Daoy (cell line): ENCODE results near the gene HOXA5. TPM values are rescaled to one million over a fixed set of nuclear protein-coding genes. Genes with fewer than 3 reads are reported as not detected.

Experiments
- DNase-seq: peaks from one replicate; pipeline ENCODE4 v3.0.0-alpha.2; 2015; ENCODE audit warnings: low read depth
- total RNA-seq: library from RNA; depleted of rRNA; stranded (reverse); fragments of >200 nt; shearing (Covaris generic); gene quantifications from 2 replicates; pipeline ENCODE4 v1.2.3, GENCODE V29; 2014

The HOXA5 gene
- total RNA-seq, 1 experiment from 2014 or later, result 41.1 TPM

DNA sequence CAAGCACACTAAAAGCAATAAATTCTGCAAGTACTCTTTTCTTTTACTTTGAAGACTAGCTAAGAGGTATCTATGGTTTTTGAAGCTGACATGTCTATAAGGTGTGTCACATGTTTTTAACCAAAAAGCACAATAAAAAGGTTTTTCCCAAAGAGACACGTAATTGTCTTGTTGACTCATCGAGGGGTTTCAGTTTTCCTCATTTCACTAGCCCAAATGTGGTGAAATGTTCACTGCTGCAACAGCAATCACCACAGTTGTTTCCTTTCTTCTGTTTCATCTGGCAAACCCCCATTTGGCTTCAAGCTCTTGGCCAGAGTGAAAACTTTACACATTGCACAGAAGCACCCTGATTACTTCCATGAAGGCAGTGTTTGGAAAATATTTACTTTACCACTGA, 9.1 kb downstream of the HOXA5 start:
- DNase-seq, result peak; percentile 95

GRCh38 chr7:27133409-27134231, 9.9 kb downstream of the HOXA5 start:
- no peak for DNase-seq

GRCh38 chr7:27132978-27133377, 10.5 kb downstream of the HOXA5 start:
- DNase-seq, result no peak

- DNase-seq, result no peak
These were observed 11.3 kb downstream of the HOXA5 start for GRCh38 chr7:27132214-27132613.

GRCh38 chr7:27131390-27131819, 12.1 kb downstream of the HOXA5 start:
- no peak for DNase-seq

- DNase-seq, result peak; percentile 99
These were observed 12.7 kb downstream of the HOXA5 start, which contains the start of gene HOXA4 for GRCh38 chr7:27130540-27131389. HOXA4 (minus strand) TSS chr7:27130757; CDS start chr7:27130733, 24 bp downstream.

- peak; percentile 76 for DNase-seq
These were observed 13.5 kb downstream of the HOXA5 start for GRCh38 chr7:27129729-27130539.

GRCh38 chr7:27128776-27129728, 14.4 kb downstream of the HOXA5 start:
- DNase-seq, result no peak

- DNase-seq, result peak; percentile 61
These were observed 15.4 kb downstream of the HOXA5 start for GRCh38 chr7:27128034-27128433.

- DNase-seq, result no peak
These were observed 16.7 kb downstream of the HOXA5 start for GRCh38 chr7:27126596-27127327.

DNA sequence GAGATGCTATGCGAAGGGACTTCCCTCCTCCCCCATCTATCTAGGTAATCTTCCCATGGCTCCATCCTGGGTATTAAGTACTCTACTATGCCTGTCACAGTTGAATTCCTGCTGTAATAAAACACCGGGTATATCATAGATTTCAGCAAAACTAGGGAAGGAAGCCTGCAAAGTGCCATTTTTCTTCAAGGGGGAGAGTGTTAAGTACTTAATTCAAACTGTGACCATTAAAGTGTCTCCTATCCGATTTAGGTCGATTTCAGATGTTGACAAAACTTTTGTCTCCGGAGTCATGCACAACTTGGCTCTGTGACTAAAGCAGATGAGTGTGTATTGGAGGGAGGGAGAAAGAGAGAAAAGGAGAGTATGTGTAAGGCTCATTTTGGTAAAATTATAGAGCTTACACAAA, 17.5 kb downstream of the HOXA5 start:
- DNase-seq, result no peak

GRCh38 chr7:27124902-27125689, 18.4 kb downstream of the HOXA5 start:
- no peak for DNase-seq

- DNase-seq, result peak; percentile 96
These were observed 19.2 kb downstream of the HOXA5 start for GRCh38 chr7:27124096-27124901.

DNA sequence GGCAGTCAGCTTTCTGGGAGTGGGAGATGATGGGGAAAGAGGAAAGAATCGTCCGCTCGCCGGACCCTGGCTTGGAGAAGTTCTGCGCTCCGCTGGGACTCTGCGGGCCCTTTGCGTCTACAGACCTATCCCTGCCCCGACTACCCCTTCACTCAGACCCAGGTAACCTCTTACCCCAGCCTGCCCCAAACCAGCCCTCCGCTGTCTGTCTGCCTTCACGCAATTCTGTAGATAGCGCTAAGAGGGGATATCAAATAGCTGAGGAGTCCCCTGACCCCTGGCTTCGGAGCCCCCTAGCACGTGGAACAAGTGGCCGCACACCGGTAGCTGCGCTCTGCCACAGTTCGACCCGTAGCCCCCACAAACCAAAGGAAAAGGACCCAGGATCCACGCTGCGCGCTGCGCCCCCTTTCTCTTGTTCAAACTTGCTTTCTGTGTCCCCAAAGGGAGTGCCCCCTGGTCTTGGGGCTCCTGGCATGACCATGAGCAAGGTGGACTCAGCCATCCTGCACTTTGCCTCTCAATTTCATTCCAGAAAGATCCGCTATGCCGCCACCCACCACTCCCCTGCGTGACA, 19.9 kb downstream of the HOXA5 start:
- no peak for DNase-seq

DNA sequence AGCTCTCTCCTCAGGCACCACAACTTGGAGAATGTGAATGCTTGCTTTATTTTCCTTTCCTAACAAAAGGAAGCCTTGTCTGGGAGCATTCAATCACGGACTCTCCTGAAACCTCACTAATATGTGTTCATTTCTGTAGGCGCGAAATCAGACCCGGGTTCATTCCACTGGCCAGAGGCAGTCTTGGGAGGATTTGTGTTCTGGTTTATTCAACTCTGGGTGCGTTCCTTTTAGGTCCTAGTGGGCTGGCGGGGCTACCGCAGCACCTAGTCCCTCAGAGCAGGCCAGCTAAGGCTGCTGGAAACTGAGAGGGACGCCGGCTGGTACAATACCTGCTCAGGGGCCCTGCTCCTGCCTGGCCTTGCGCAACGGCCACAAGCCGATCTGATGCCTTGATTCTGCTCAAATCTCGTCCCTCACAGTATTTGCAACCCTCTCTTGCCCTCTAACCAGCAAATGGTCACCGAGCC, 20.4 kb downstream of the HOXA5 start:
- DNase-seq, result no peak

DNA sequence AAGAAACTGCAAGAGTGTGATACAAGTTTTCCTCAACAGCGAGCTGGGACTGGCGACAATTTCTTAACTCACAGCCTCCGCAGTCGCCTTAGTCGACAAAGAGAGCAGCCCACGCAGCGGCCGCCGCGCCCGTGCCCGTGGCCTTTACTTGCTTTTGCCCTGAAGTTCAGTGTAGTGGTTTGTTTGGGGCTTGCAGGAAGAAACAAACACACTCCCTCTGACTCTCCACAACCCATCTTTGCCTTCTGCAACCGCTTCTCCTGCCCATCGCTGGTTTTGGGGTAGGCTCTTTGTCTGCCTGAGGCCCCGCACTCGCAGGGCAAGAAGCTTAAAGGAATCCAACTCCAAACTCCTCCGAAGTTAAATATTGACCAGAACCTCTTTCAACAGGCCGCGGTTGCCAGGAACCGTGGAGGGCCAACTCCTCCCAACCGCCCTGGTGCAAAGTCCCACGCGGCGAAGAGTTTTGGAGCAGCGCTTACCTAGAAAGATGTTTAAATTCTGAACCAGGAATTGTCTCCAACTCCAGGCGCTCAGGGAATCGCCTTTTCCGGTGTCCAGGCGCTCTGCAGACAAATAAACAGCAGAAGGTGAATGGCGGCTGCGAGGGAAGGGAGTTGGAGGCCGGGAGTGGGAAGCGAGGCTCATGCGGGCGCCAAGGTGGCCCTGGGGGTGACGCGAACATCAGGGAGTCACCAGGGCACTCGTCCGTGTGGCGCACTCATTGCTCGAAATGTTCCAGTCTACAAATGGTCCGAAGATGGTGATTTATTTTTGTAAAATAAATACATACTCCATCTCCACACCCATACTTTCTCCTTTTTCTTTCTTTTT, 21.2 kb downstream of the HOXA5 start:
- no peak for DNase-seq

- DNase-seq, result no peak
These were observed 21.8 kb downstream of the HOXA5 start for GRCh38 chr7:27121684-27122076.
